ENCODE results near the gene MCC. TPM values are rescaled to one million over a fixed set of nuclear protein-coding genes. Genes with fewer than 3 reads are reported as not detected.

Gene MCC
- total RNA-seq, 4 donors from 2014 or later, result 17.0 to 24.8 (median 21.0) TPM

DNA sequence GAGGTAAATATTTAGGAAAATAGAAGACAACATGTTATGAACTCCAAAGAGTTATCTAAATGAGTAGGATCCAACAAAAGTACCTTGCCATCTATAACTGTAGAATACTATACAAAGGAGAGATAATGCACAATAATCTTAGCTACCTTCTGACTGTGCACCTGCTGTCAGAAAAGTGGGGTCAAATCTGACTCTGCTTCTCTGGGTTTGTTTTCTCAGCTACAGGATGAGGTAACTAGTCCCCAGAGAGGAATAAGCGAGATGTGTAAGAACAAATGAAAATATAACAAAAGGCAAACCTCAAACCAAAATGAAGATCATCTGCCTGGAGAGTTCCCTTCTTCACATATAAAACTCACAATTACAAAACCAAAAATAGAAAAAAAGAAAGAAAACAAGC lies 306.8 kb downstream of the MCC start:
- DNase-seq (ENCODE audit: extremely low spot score), result no peak
- WGBS, result 74% methylated on average over 1 of the region's 1 CpG
- no peak for TF ChIP-seq EP300 (IDR thresholded peaks at IDR 0.05)
- TF ChIP-seq, protein P1, sequence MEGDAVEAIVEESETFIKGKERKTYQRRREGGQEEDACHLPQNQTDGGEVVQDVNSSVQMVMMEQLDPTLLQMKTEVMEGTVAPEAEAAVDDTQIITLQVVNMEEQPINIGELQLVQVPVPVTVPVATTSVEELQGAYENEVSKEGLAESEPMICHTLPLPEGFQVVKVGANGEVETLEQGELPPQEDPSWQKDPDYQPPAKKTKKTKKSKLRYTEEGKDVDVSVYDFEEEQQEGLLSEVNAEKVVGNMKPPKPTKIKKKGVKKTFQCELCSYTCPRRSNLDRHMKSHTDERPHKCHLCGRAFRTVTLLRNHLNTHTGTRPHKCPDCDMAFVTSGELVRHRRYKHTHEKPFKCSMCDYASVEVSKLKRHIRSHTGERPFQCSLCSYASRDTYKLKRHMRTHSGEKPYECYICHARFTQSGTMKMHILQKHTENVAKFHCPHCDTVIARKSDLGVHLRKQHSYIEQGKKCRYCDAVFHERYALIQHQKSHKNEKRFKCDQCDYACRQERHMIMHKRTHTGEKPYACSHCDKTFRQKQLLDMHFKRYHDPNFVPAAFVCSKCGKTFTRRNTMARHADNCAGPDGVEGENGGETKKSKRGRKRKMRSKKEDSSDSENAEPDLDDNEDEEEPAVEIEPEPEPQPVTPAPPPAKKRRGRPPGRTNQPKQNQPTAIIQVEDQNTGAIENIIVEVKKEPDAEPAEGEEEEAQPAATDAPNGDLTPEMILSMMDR (IDR thresholded peaks at IDR 0.05), result no peak
- TF ChIP-seq POLR2AphosphoS5 (IDR thresholded peaks at IDR 0.05), result no peak
- no peak for TF ChIP-seq POLR2A (IDR thresholded peaks at IDR 0.05; ENCODE audit: low read depth)
- peaks cover 18 to 38% (median 21%) of the 10 kb centered on the region in 4 donors for H3K4me1 ChIP-seq
- H3K36me3 ChIP-seq, result no peaks in the 10 kb centered on the region
- intact Hi-C loops (cut with DNase I), result no loop called here
- H3K9me3 ChIP-seq, result no peaks in the 10 kb centered on the region
- H3K27ac ChIP-seq (replicated peaks in 1 of 4), result no peak overlapping the region
- no peak overlapping the region for H3K4me3 ChIP-seq
- H3K27me3 ChIP-seq, result no peaks in the 10 kb centered on the region

- intact Hi-C loops (cut with DNase I), result no loop called here
- H3K36me3 ChIP-seq, result no peaks in the 10 kb centered on the region
- H3K4me3 ChIP-seq, result no peak overlapping the region
- H3K27ac ChIP-seq (replicated peaks in 1 of 4), result no peak overlapping the region
- no peak for DNase-seq (ENCODE audit: extremely low spot score)
- peaks cover 21 to 32% (median 22%) of the 10 kb centered on the region in 4 donors for H3K4me1 ChIP-seq
- H3K27me3 ChIP-seq, result no peaks in the 10 kb centered on the region
- H3K9me3 ChIP-seq, result no peaks in the 10 kb centered on the region
- TF ChIP-seq, protein P1 (IDR thresholded peaks at IDR 0.05), result no peak
- no peak for TF ChIP-seq EP300 (IDR thresholded peaks at IDR 0.05)
- no peak for TF ChIP-seq POLR2A (IDR thresholded peaks at IDR 0.05; ENCODE audit: low read depth)
- no peak for TF ChIP-seq POLR2AphosphoS5 (IDR thresholded peaks at IDR 0.05)
Observed at GRCh38 chr5:113179156-113179555, 309.1 kb downstream of the MCC start.

GRCh38 chr5:113178073-113178779 lies 310.0 kb downstream of the MCC start:
- 61% methylated on average over 6 of the region's 6 CpGs for WGBS
- Histone ChIP-seq H3K27me3 (no peaks in the 10 kb centered on the region), H3K4me1 (peaks cover 21 to 32% (median 22%) of the 10 kb centered on the region in 4 donors), H3K4me3 (no peak overlapping the region), H3K27ac (replicated peaks in 1 of 4) (no peak overlapping the region), H3K36me3 (no peaks in the 10 kb centered on the region), H3K9me3 (no peaks in the 10 kb centered on the region)
- intact Hi-C loops (cut with DNase I), result no loop called here
- TF ChIP-seq POLR2AphosphoS5 (IDR thresholded peaks at IDR 0.05) (no peak), POLR2A (IDR thresholded peaks at IDR 0.05; ENCODE audit: low read depth) (no peak)
- TF ChIP-seq, protein P1 (IDR thresholded peaks at IDR 0.05), result no peak
- DNase-seq (ENCODE audit: extremely low spot score), result no peak

DNA sequence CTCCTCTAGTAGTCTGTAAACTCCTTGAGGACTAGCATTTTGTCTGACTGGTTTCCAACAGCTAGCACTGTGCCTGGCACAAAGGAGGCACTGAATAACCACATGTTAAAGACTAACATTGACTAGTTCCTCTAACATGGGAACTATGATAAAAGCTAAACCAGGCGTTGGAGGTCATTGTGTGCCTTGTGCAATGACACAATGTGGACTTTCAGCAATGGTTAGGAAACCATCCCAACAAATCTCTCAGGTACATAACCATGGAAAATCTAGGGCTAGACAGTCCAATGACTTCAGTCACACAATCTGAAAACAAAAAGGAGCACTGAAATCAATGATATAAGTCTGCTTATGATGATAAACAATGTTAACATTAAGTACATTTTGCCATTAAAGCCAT lies 311.0 kb downstream of the MCC start:
- 100% methylated on average over 1 of the region's 1 CpG for WGBS

More for the DNA sequence above, 311.0 kb downstream of the MCC start:
- no peaks in the 10 kb centered on the region for H3K9me3 ChIP-seq
- no peaks in the 10 kb centered on the region for H3K36me3 ChIP-seq
- intact Hi-C loops (cut with DNase I), result no loop called here
- H3K27ac ChIP-seq (replicated peaks in 1 of 4), result no peak overlapping the region
- H3K27me3 ChIP-seq, result no peaks in the 10 kb centered on the region
- H3K4me3 ChIP-seq, result no peak overlapping the region
- H3K4me1 ChIP-seq, result peaks cover 21 to 32% (median 22%) of the 10 kb centered on the region in 4 donors
- TF ChIP-seq POLR2AphosphoS5 (IDR thresholded peaks at IDR 0.05) (no peak), EP300 (IDR thresholded peaks at IDR 0.05) (no peak), POLR2A (IDR thresholded peaks at IDR 0.05; ENCODE audit: low read depth) (no peak)
- TF ChIP-seq, protein P1 (IDR thresholded peaks at IDR 0.05), result no peak
- no peak for DNase-seq (ENCODE audit: extremely low spot score)
